HepG2 (cell line): Measurements from ENCODE around the gene PYGL.

Experiments used
- CBX2 ChIP-seq, 2 experiments: fragments of 200-600 bp in 1 of 2; sonication (generic); formaldehyde crosslinking in 1 of 2; IDR thresholded peaks; 2 replicates each; pipeline versions ENCODE4 v1.7.0 to v1.8.1; 2018 to 2022; ENCODE audit warnings: low read depth in 2 of 2, low read length in 1 of 2, mild to moderate bottlenecking in 1 of 2, missing genetic modification reagents in 1 of 2
- EP300 ChIP-seq, 3 experiments: sonication (generic) in 1 of 3; formaldehyde crosslinking in 1 of 3; IDR thresholded peaks; 2 replicates each; pipeline versions ENCODE4 v1.5.1 to v1.6.1; 2011 to 2020; ENCODE audit warnings: low read depth in 2 of 3, low read length in 2 of 3, borderline replicate concordance in 1 of 3, improper control_type of control experiment in 1 of 3, mild to moderate bottlenecking in 1 of 3, missing genetic modification reagents in 1 of 3, moderate library complexity in 1 of 3
- JUN ChIP-seq: sonication (generic); formaldehyde crosslinking; IDR thresholded peaks from 2 replicates; pipeline ENCODE4 v1.4.0; 2020; ENCODE audit warnings: mild to moderate bottlenecking, missing genetic modification reagents
- TBL1XR1 ChIP-seq: fragments of 150-350 bp; IDR thresholded peaks from 2 replicates; pipeline ENCODE4 v1.6.1; 2014; ENCODE audit warnings: borderline replicate concordance, low read length; ENCODE audit not compliant: partially characterized antibody
- ZNF143 ChIP-seq: sonication (generic); formaldehyde crosslinking; IDR thresholded peaks from 2 replicates; pipeline ENCODE4 v1.4.0; 2020; ENCODE audit warnings: missing genetic modification reagents
- TF ChIP-seq, protein P1 (sequence below): sonication (generic); formaldehyde crosslinking; IDR thresholded peaks from 2 replicates; pipeline ENCODE4 v1.5.0; 2020; ENCODE audit warnings: mild to moderate bottlenecking, missing genetic modification reagents, moderate library complexity
- TF ChIP-seq, protein P2 (sequence below): sonication (generic); formaldehyde crosslinking; IDR thresholded peaks from 2 replicates; pipeline ENCODE4 v1.4.0; 2020; ENCODE audit warnings: low read depth, mild to moderate bottlenecking, missing genetic modification reagents

DNA sequence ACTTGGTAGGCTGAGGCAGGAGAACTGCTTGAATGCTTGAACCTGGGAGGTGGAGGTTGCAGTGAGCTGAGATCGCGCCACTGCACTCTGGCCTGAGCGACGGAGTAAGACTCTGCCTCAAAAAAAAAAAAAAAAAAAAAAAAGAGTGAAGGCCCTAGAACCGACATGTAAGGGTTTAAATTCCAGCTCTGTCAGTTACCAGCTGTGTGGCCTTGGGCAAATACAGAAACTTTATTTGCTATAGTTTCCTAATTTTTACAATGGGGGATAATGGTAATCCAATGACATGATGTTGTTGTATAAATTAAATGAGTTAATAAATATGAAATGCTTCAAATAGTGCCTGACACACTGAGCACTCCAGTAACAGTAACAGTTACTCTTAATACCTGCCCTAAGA is 19.6 kb upstream of the PYGL start:
- TF ChIP-seq, protein P1, sequence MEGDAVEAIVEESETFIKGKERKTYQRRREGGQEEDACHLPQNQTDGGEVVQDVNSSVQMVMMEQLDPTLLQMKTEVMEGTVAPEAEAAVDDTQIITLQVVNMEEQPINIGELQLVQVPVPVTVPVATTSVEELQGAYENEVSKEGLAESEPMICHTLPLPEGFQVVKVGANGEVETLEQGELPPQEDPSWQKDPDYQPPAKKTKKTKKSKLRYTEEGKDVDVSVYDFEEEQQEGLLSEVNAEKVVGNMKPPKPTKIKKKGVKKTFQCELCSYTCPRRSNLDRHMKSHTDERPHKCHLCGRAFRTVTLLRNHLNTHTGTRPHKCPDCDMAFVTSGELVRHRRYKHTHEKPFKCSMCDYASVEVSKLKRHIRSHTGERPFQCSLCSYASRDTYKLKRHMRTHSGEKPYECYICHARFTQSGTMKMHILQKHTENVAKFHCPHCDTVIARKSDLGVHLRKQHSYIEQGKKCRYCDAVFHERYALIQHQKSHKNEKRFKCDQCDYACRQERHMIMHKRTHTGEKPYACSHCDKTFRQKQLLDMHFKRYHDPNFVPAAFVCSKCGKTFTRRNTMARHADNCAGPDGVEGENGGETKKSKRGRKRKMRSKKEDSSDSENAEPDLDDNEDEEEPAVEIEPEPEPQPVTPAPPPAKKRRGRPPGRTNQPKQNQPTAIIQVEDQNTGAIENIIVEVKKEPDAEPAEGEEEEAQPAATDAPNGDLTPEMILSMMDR (CRISPR knock-in tag) = no peak
- TF ChIP-seq JUN (CRISPR knock-in tag) (no peak), EP300 (IDR thresholded peaks at IDR 0.05; ENCODE audit: low read depth in 2 of 2, low read length in 2 of 2) (no peak), EP300 (CRISPR knock-in tag; IDR thresholded peaks at IDR 0.05; ENCODE audit: borderline replicate concordance) (no peak), CBX2 (IDR thresholded peaks at IDR 0.05; ENCODE audit: low read depth, low read length) (no peak), CBX2 (CRISPR knock-in tag; IDR thresholded peaks at IDR 0.05; ENCODE audit: low read depth) (no peak), TBL1XR1 (no peak), ZNF143 (CRISPR knock-in tag) (no peak)
- TF ChIP-seq, protein P2, sequence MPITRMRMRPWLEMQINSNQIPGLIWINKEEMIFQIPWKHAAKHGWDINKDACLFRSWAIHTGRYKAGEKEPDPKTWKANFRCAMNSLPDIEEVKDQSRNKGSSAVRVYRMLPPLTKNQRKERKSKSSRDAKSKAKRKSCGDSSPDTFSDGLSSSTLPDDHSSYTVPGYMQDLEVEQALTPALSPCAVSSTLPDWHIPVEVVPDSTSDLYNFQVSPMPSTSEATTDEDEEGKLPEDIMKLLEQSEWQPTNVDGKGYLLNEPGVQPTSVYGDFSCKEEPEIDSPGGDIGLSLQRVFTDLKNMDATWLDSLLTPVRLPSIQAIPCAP = no peak
